Measurements from ENCODE around the gene TRABD2B.

Gene TRABD2B

GRCh38 chr1:47840393-47841190 is 156.6 kb downstream of the TRABD2B start:
- no peak for DNase-seq (ENCODE audit: low spot score)
- TF ChIP-seq, protein P1, sequence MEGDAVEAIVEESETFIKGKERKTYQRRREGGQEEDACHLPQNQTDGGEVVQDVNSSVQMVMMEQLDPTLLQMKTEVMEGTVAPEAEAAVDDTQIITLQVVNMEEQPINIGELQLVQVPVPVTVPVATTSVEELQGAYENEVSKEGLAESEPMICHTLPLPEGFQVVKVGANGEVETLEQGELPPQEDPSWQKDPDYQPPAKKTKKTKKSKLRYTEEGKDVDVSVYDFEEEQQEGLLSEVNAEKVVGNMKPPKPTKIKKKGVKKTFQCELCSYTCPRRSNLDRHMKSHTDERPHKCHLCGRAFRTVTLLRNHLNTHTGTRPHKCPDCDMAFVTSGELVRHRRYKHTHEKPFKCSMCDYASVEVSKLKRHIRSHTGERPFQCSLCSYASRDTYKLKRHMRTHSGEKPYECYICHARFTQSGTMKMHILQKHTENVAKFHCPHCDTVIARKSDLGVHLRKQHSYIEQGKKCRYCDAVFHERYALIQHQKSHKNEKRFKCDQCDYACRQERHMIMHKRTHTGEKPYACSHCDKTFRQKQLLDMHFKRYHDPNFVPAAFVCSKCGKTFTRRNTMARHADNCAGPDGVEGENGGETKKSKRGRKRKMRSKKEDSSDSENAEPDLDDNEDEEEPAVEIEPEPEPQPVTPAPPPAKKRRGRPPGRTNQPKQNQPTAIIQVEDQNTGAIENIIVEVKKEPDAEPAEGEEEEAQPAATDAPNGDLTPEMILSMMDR (IDR thresholded peaks at IDR 0.05; ENCODE audit: extremely low read depth, missing control alignments) = no peak

GRCh38 chr1:47839433-47839760 is 157.8 kb downstream of the TRABD2B start:
- TF ChIP-seq, protein P1 (IDR thresholded peaks at IDR 0.05; ENCODE audit: extremely low read depth, missing control alignments) = no peak
- no peak for DNase-seq (ENCODE audit: low spot score)

GRCh38 chr1:47838562-47839432 is 158.4 kb downstream of the TRABD2B start:
- DNase-seq (ENCODE audit: low spot score) = no peak
- TF ChIP-seq, protein P1 (IDR thresholded peaks at IDR 0.05; ENCODE audit: extremely low read depth, missing control alignments) = no peak

DNA sequence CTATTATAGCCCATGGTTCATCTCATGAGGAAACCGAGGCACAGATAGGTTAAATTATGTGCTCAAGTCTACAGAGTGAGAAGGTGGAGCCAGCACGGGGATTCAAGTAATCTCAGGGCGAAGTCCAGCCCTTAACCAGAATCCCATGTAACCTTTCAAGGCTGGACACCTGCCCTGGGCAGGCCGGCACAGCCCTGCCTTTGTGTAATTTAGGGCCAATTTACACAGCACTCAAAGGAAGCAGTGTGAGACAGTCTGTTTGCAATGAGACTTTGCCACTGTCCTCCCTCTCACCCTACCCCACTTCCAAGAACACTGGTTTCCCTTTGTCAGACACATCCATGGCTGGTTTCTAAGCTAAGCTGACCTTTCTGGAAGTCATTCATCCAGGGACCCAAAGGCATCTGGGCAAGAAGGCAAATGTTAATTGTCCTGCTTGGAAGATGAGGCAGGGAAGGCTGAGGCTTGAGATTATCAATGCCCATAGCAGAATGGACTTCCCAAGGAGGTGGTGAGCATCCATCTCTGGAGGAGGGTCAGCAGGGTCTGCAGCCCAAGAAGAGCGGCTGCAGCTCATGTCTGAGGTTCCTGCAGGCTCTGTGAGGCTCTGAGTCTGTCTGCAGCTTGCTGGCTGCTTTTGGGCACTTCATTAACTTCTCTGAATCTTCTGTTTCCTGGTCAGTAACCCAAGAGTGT is 159.2 kb downstream of the TRABD2B start:
- TF ChIP-seq, protein P1 (IDR thresholded peaks at IDR 0.05; ENCODE audit: extremely low read depth, missing control alignments) = no peak
- DNase-seq (ENCODE audit: low spot score) = no peak

- TF ChIP-seq, protein P1 (IDR thresholded peaks at IDR 0.05; ENCODE audit: extremely low read depth, missing control alignments) = no peak
- DNase-seq (ENCODE audit: low spot score) = no peak
Observed at GRCh38 chr1:47837056-47837830, 159.9 kb downstream of the TRABD2B start.

GRCh38 chr1:47835409-47835808 is 161.8 kb downstream of the TRABD2B start:
- TF ChIP-seq, protein P1 (IDR thresholded peaks at IDR 0.05; ENCODE audit: extremely low read depth, missing control alignments) = no peak
- no peak for DNase-seq (ENCODE audit: low spot score)

Data from GM20000 (cell line).